HG03196 (cell line): ENCODE data around the gene CCT8.
"Not testable (repeated sequence)": the region's sequence is repeated elsewhere in the genome, so short reads cannot be mapped to it uniquely, and the experiment has no call there.

Experiments
- ATAC-seq: cut with Tn5 transposase; IDR thresholded peaks from one replicate; pipeline ENCODE4 v1.9.1; 2021; ENCODE audit not compliant: unreplicated experiment

The CCT8 gene

DNA sequence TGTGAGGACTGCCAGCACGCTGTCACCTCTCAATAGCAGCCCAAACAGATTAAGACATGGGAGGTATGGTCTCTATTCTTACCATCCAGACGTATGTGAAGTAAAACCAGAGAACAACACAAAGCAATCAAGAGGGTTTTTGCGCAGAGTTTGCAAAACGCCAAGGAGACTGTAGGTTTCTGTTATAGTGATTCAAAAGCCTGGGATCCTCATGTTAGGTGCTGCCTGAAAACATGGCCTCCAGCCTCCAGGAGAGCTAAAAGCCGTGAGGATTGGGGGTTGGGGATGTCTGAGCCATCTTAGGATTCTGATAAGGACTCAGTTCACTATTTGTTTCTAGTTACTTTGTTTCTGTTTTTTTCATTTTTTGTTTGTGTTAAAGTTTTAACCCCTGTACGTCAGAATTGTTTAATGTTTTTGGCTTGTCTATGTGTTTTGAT lies 4.2 kb upstream of the CCT8 start:
- ATAC-seq: no peak

- not testable (repeated sequence) for ATAC-seq
Observed at GRCh38 chr21:29076731-29077640, 3.5 kb upstream of the CCT8 start.

- ATAC-seq: no peak
Observed at GRCh38 chr21:29075706-29076466, 2.4 kb upstream of the CCT8 start.

DNA sequence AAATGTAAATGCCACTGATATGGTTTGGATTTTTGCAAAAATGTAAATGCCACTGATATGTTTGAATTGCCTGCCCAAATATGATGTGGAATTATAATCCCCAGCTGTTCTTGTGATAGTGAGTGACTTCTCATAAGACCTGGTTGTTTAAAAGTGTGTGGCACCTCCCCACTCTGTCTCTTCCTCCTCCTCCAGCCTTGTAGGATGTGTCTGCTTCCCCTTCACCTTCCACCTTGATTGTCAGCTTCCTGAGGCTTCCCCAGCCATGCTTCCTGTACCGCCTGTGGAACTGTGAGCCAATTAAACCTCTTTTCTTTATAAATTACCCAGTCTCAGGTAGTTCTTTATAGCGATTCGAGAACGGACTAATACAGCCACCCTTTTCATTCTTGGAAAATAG lies 1.3 kb upstream of the CCT8 start:
- no peak for ATAC-seq

- peak; percentile 22 for ATAC-seq
Observed at GRCh38 chr21:29074007-29074376, 544 bp upstream of the CCT8 start.

DNA sequence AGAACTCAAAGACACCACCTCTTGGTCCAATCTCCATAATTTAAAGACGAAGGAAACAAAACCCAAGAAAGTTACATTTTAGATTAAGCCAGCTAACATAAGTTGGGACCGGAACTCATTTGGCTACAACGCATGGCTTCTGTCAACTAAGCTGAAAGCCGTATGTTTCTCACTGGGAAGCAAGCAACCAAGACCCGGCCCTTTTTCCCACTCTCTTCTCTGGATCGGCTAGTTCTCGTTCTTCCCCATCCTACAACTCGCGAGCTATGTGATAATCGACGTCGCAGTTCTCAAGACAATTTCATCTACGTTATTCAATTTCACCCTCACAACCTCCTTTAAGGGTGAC lies 601 bp downstream of the CCT8 start:
- ATAC-seq: no peak

GRCh38 chr21:29064850-29065481 lies 8.5 kb downstream of the CCT8 start:
- ATAC-seq: peak; percentile 88

GRCh38 chr21:29056538-29057050 lies 16.9 kb downstream of the CCT8 start:
- ATAC-seq: no peak

DNA sequence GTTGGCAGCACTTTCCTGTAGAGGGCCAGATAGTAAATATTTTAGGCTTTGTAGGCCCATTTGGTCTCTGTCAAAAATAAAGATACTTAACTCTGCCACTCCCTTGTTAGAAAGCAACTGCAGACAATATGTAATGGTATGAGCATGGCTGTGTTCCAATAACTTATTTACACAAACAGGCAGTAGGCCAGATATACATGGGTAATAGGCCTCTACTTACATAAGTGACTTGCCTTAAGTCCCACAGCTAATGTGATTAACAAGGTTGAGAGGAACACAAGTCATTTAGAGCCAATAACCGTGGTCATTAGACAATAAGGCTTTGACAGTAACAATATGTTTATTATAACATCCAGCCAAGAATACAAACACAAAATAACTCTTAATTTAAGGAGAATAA lies 17.4 kb downstream of the CCT8 start:
- ATAC-seq: no peak

- ATAC-seq: no peak
Observed at GRCh38 chr21:29055080-29055479, 18.4 kb downstream of the CCT8 start.

GRCh38 chr21:29053656-29054055 lies 19.8 kb downstream of the CCT8 start:
- ATAC-seq: no peak

DNA sequence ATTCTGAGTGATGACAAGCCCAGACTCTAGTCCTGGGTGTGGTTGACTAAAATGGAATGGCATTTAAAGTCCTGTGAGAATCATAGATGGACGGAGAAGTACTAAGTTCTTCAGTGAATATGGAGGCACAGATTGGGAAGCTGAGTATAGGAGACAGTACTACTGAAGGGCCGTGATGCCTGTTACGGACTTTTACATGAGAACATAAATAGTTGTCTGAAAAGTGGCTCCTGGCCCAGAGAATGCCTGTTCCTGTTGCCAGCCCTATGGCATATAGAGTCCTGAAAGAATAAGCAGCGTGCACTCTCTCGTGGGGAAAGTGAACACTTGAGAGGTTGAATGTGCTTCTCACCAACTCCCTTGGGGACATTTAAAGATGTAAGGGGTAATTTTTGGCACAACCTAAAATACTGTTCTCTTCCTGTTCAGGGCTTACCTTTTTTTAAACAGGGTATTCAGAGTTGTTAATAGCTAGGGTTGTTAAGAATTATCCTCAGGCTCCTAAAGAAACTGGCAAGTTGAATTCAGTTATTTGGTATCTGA lies 20.4 kb downstream of the CCT8 start:
- ATAC-seq: no peak

GRCh38 chr21:29052224-29052623 lies 21.2 kb downstream of the CCT8 start:
- no peak for ATAC-seq

GRCh38 chr21:29034678-29035077 lies 38.8 kb downstream of the CCT8 start:
- ATAC-seq: no peak

DNA sequence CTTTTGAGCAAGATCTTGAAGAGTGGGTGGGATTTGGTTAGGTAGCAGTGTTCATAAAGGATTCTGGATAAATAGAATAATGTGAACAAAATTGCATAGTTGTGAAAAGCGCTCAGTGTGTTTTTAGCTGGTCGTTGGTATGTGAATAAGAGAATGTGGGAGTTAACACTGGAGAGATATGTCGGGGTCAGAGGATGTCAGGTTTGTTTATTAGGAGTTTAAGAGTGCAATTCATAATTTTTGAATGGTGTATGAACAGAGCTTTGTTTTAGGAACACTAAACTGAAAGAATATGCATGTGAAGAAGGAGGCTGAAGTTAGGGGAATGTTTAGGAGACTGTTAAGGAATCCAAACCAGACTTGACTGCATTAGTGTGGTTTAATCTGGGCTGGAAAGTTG lies 39.6 kb downstream of the CCT8 start:
- no peak for ATAC-seq

DNA sequence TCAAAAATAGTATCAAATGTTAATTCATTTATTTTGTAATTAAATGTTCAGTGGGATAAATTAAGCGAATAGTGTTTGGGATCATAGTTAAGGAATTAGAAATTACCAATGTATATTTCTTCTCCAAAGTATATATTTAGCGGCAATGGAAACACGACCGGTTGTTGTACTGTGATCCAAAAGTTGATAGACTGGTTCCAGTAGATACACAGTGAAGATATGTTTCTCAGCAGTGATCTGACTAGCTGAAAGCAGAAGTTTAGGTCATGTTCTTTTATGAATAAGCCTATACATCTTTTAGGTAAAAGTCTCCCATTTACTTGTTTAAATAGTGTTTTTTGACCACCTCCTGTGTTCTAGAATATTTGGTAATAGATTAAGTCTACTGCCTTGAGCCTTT lies 40.1 kb downstream of the CCT8 start:
- ATAC-seq: no peak

GRCh38 chr21:29030909-29031308 lies 42.5 kb downstream of the CCT8 start:
- ATAC-seq: no peak

DNA sequence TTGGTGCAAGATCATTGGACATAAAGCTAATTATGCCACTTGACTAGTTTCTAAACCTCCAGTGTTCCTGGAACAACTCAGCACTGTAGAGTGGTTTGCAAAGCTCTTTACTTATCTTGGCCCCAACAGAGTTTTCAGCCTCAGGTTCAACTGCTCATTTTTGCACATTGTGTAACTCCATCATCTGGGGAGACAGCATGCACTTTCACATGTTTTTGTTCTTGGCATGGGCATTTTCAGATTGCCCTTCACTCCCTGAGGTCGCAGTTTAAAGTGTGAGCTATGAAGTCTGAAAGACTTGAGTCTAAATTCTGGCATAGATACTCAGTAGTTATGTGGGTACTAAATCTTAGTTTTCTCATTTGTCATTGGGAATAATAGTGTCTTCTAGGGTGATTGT lies 43.9 kb downstream of the CCT8 start:
- no peak for ATAC-seq

DNA sequence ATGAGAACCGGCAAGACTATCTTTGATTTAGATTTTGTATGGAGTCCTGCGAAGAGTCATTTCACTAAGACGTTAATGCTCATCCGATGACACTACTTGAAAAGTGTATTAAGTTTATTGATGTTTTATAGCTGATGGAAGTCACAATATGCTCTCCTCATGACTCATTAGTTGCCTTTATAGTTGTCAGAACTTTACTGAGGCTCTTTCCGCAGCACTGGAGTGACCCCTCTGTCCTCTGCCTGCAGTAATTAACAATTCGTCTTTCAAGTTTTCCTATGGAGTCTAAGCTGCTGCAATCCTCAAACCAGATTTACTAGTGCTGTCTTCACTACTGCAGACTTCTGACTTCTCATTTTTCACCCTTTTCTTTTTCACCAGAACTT lies 48.1 kb downstream of the CCT8 start:
- ATAC-seq: no peak

DNA sequence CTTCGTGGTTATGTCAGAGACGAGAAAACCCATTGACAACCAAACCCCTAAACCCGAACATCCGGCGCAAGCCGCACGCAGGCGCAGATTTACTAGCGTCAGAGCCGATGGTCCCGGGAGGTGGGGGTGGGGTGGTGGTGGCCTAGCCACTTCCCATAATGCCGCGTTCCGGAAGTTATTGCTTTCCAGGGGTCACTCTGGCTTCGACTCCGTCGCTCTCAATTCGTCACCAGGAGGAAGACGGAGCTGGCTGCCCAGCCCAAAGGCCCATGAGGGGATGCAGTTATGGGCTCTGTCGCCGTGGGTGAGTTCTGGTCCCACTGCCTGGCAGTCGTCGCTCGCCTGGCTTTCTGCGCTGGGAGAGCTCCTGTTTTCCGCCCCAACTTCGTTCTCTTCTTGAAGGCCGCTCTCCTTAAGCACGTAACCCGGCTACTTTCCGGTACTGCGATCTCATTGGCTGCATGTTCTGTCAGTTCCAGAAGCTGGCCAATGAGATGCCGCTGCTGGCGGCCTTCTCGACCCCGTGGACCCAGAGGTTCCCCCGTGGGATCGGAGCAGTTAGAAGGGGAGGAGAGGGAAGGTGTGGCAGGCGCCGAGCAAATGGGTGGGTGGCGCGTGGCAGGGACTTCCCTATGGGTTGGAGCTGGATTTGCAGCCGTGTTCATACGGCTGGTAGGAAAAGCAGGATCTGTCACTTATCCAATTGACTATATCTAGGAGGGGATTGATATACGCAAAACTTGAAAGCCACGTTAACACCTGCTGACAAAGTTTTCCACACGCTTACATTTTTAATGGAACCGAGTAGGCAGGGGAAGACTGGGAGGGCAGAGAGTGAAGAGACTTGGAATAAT lies 48.7 kb downstream of the CCT8 start, which contains the start of gene USP16:
TSS of gene USP16 (plus strand) at position 195 of the 854 bp plus-strand sequence. CDS start 3,246 bp downstream, outside the sequence.
- ATAC-seq: peak; percentile 96
